H1 (cell line): ENCODE data around the gene C17orf50. TPM values are rescaled to one million over a fixed set of nuclear protein-coding genes. Genes with fewer than 3 reads are reported as not detected.

Experiments used
- CTCF ChIA-PET: fragments of 300-600 bp; sonication (Branson Sonifier 250); formaldehyde crosslinking; loops from one replicate; lab custom pipeline; 2021; ENCODE audit not compliant: partially characterized antibody; lab: Charles Lee
- POLR2A ChIA-PET: fragments of 300-600 bp; sonication (Branson Sonifier 250); formaldehyde crosslinking; loops from one replicate; lab custom pipeline; 2021; ENCODE audit warnings: inconsistent platforms; ENCODE audit not compliant: partially characterized antibody; lab: Charles Lee
- DNase-seq, 2 experiments: peaks; one replicate each; pipeline versions ENCODE4 v3.0.0 to v3.0.0-alpha.2; 2010 to 2022; ENCODE audit warnings: low spot score in 2 of 2, low read depth in 1 of 2, mixed read lengths in 1 of 2
- FAIRE-seq: peaks from 2 replicates; lab custom pipeline; 2011; peaks lifted over from hg19 to GRCh38; lab: Jason Lieb, UNC
- H2AFZ ChIP-seq: 2 replicates; pipeline ENCODE4 v1.8.1; 2012; ENCODE audit warnings: low read length, inconsistent platforms
- H2AK5ac ChIP-seq: 2 replicates; pipeline ENCODE4 v1.6.1; 2013; ENCODE audit warnings: low read depth, low read length
- H2BK120ac ChIP-seq: replicated peaks from 2 replicates; pipeline ENCODE3; 2013; ENCODE audit warnings: low read depth, low read length, inconsistent platforms
- H2BK12ac ChIP-seq: 2 replicates; pipeline ENCODE4 v1.6.1; 2013; ENCODE audit warnings: low read depth, low read length
- H2BK15ac ChIP-seq: 2 replicates; pipeline ENCODE4 v1.6.1; 2013; ENCODE audit warnings: low read length
- H2BK20ac ChIP-seq: 2 replicates; pipeline ENCODE4 v1.6.1; 2013; ENCODE audit warnings: low read length
- H2BK5ac ChIP-seq: 2 replicates; pipeline ENCODE4 v1.6.1; 2013; ENCODE audit warnings: low read depth, low read length
- H3K14ac ChIP-seq: 2 replicates; pipeline ENCODE4 v1.6.1; 2013; ENCODE audit warnings: inconsistent platforms; ENCODE audit not compliant: insufficient read length
- H3K18ac ChIP-seq: 2 replicates; pipeline ENCODE4 v1.6.1; 2013; ENCODE audit warnings: low read length; ENCODE audit errors: extremely low read depth
- H3K23ac ChIP-seq: 2 replicates; pipeline ENCODE4 v1.6.1; 2013; ENCODE audit warnings: inconsistent platforms; ENCODE audit not compliant: insufficient read length
- H3K23me2 ChIP-seq: 2 replicates; pipeline ENCODE4 v1.6.1; 2013; ENCODE audit warnings: low read depth, low read length
- H3K27ac ChIP-seq: 2 replicates; pipeline ENCODE4 v1.6.1; 2011; ENCODE audit warnings: low read depth, low read length, inconsistent platforms
- H3K27me3 ChIP-seq, 4 experiments: replicated peaks in 1 of 4; 1 replicate in 1 of 4; 2 replicates in 3 of 4; pipeline versions ENCODE4 v1.6.1 to v1.8.1; 2011 to 2013; ENCODE audit warnings: low read length in 3 of 4, mild to moderate bottlenecking in 3 of 4, inconsistent platforms in 2 of 4, mixed read lengths in 2 of 4, moderate library complexity in 1 of 4; ENCODE audit not compliant: control insufficient read depth in 3 of 4, insufficient read depth in 3 of 4; ENCODE audit errors: extremely low read depth in 1 of 4
- H3K36me3 ChIP-seq, 4 experiments: 2 replicates each; pipeline versions ENCODE4 v1.6.1 to v1.8.1; 2011 to 2013; ENCODE audit warnings: mild to moderate bottlenecking in 4 of 4, low read length in 3 of 4, moderate library complexity in 2 of 4, control low read depth in 1 of 4, inconsistent platforms in 1 of 4; ENCODE audit not compliant: insufficient read depth in 4 of 4, control insufficient read depth in 2 of 4
- H3K4ac ChIP-seq: replicated peaks from 2 replicates; pipeline ENCODE3; 2013; ENCODE audit warnings: low read length, low read depth, mixed read lengths, inconsistent platforms; ENCODE audit not compliant: insufficient read length
- H3K4me1 ChIP-seq, 4 experiments: replicated peaks in 1 of 4; 1 replicate in 1 of 4; 2 replicates in 3 of 4; pipeline versions ENCODE4 v1.6.1 to v1.8.1; 2011 to 2013; ENCODE audit warnings: low read length in 3 of 4, inconsistent platforms in 2 of 4, mixed read lengths in 1 of 4; ENCODE audit not compliant: insufficient read depth in 4 of 4, control insufficient read depth in 3 of 4
- H3K4me2 ChIP-seq, 2 experiments: 2 replicates each; pipeline versions ENCODE4 v1.6.1 to v1.8.1; 2011 to 2013; ENCODE audit warnings: low read depth in 2 of 2, low read length in 2 of 2, control low read depth in 1 of 2, inconsistent platforms in 1 of 2, mild to moderate bottlenecking in 1 of 2; ENCODE audit not compliant: insufficient read depth in 1 of 2
- H3K4me3 ChIP-seq, 4 experiments: fragments of 200-600, 300-600 bp in 1 of 4; sonication (generic), shearing (Covaris generic), sonication (Bioruptor Twin) in 1 of 4; 2 replicates each; pipeline versions ENCODE4 v1.5.1 to v1.8.1; 2011 to 2016; ENCODE audit warnings: low read length in 4 of 4, low read depth in 3 of 4, control low read depth in 2 of 4, inconsistent platforms in 2 of 4, mild to moderate bottlenecking in 2 of 4, mixed read lengths in 1 of 4, moderate library complexity in 1 of 4; ENCODE audit not compliant: insufficient read depth in 2 of 4; ENCODE audit errors: extremely low read depth in 1 of 4
- H3K56ac ChIP-seq: replicated peaks from 2 replicates; pipeline ENCODE3; 2013; ENCODE audit warnings: low read depth, mild to moderate bottlenecking, mixed read lengths, low read length, inconsistent platforms; ENCODE audit not compliant: insufficient read length
- H3K79me1 ChIP-seq: 2 replicates; pipeline ENCODE4 v1.6.1; 2013; ENCODE audit warnings: low read depth, low read length, control low read depth
- H3K79me2 ChIP-seq, 2 experiments: 2 replicates each; pipeline versions ENCODE4 v1.6.1 to v1.8.1; 2012 to 2013; ENCODE audit warnings: low read length in 2 of 2, mild to moderate bottlenecking in 2 of 2, inconsistent platforms in 1 of 2; ENCODE audit not compliant: insufficient read depth in 2 of 2, control insufficient read depth in 1 of 2
- H3K9ac ChIP-seq, 4 experiments: replicated peaks in 1 of 4; 1 replicate in 1 of 4; 2 replicates in 3 of 4; pipeline versions ENCODE4 v1.6.1 to v1.8.1; 2011 to 2013; ENCODE audit warnings: low read depth in 3 of 4, low read length in 3 of 4, control low read depth in 2 of 4, mild to moderate bottlenecking in 2 of 4, moderate library complexity in 2 of 4, inconsistent platforms in 1 of 4; ENCODE audit errors: extremely low read depth in 1 of 4
- H3K9me3 ChIP-seq, 2 experiments: 2 replicates each; pipeline versions ENCODE4 v1.6.1 to v1.8.1; 2012 to 2013; ENCODE audit warnings: mild to moderate bottlenecking in 2 of 2, moderate library complexity in 2 of 2, control low read depth in 1 of 2, inconsistent platforms in 1 of 2, low read depth in 1 of 2, low read length in 1 of 2, mixed read lengths in 1 of 2; ENCODE audit not compliant: insufficient read depth in 2 of 2
- H4K20me1 ChIP-seq, 2 experiments: replicated peaks in 1 of 2; 2 replicates each; pipeline versions ENCODE3 to v1.8.1; 2011 to 2013; ENCODE audit warnings: inconsistent platforms in 2 of 2, low read length in 2 of 2, mild to moderate bottlenecking in 1 of 2; ENCODE audit not compliant: insufficient read depth in 2 of 2, control insufficient read depth in 1 of 2
- H4K5ac ChIP-seq: 2 replicates; pipeline ENCODE4 v1.6.1; 2013; ENCODE audit warnings: low read length, low read depth, mixed read lengths, inconsistent platforms; ENCODE audit not compliant: insufficient read length
- H4K8ac ChIP-seq: 2 replicates; pipeline ENCODE4 v1.8.0; 2013; ENCODE audit warnings: mild to moderate bottlenecking, moderate library complexity, low read length, inconsistent platforms; ENCODE audit not compliant: insufficient read depth; ENCODE audit errors: extremely low read depth
- H4K91ac ChIP-seq: replicated peaks from 2 replicates; pipeline ENCODE3; 2013; ENCODE audit warnings: low read length, mixed read lengths, inconsistent platforms; ENCODE audit not compliant: insufficient read length
- BRCA1 ChIP-seq: IDR thresholded peaks from 2 replicates; pipeline ENCODE4 v1.6.1; 2012; ENCODE audit warnings: low read depth, low read length, improper control_type of control experiment
- CEBPB ChIP-seq: IDR thresholded peaks from 2 replicates; pipeline ENCODE4 v1.6.1; 2012; ENCODE audit warnings: low read depth, low read length
- CHD2 ChIP-seq: IDR thresholded peaks from 2 replicates; pipeline ENCODE4 v1.6.1; 2012; ENCODE audit warnings: low read length, improper control_type of control experiment
- CTBP2 ChIP-seq: IDR thresholded peaks from 2 replicates; pipeline ENCODE4 v1.7.0; 2011; ENCODE audit warnings: borderline replicate concordance, mild to moderate bottlenecking, moderate library complexity, mixed read lengths, low read length; ENCODE audit not compliant: insufficient read depth, insufficient read length
- FOSL1 ChIP-seq: IDR thresholded peaks from 2 replicates; pipeline ENCODE4 v1.6.1; 2011; ENCODE audit warnings: mild to moderate bottlenecking, low read depth, low read length, moderate library complexity; ENCODE audit not compliant: insufficient read depth
- GABPA ChIP-seq: IDR thresholded peaks from 2 replicates; pipeline ENCODE4 v1.6.1; 2011; ENCODE audit warnings: mild to moderate bottlenecking, low read length, moderate library complexity, borderline replicate concordance; ENCODE audit not compliant: insufficient read depth
- HDAC6 ChIP-seq: IDR thresholded peaks from one replicate; pipeline ENCODE4 v1.7.1; 2012; ENCODE audit warnings: low read depth, mild to moderate bottlenecking, inconsistent platforms, low read length, moderate library complexity
- JUND ChIP-seq: IDR thresholded peaks from 2 replicates; pipeline ENCODE4 v1.6.1; 2011; ENCODE audit warnings: mild to moderate bottlenecking, improper control_type of control experiment, low read length
- SP2 ChIP-seq: IDR thresholded peaks from 2 replicates; pipeline ENCODE4 v1.6.1; 2012; ENCODE audit warnings: mild to moderate bottlenecking, low read length, inconsistent platforms
- SP4 ChIP-seq: IDR thresholded peaks from 2 replicates; pipeline ENCODE4 v1.6.1; 2012; ENCODE audit warnings: low read length, inconsistent platforms
- SUZ12 ChIP-seq: fragments of 200-600 bp; sonication (generic); IDR thresholded peaks from 2 replicates; pipeline ENCODE4 v1.6.1; 2012; ENCODE audit warnings: mild to moderate bottlenecking, inconsistent platforms, low read length, moderate library complexity, mixed read lengths
- WGBS, 2 experiments: shearing (Covaris generic) in 1 of 2; methylation state at CpG; one replicate each; pipeline versions ENCODE4 v1.1.6 to v1.1.7; 2013 to 2015; ENCODE audit warnings: low lambda C conversion rate in 2 of 2, mixed read lengths in 2 of 2, inconsistent platforms in 1 of 2, low coverage in 1 of 2, missing lambda C conversion rate in 1 of 2; ENCODE audit not compliant: insufficient replicate concordance in 2 of 2, insufficient coverage in 1 of 2, insufficient read length in 1 of 2; ENCODE audit errors: extremely low coverage in 1 of 2, missing lambda C conversion rate in 1 of 2; 5-methylcytosine and 5-hydroxymethylcytosine counted together
- polyA plus RNA-seq, 7 experiments: library from polyadenylated mRNA; depleted of rRNA in 3 of 7; stranded (reverse) in 5 of 7; unstranded in 2 of 7; fragments of >200 nt in 5 of 7; fragments of 200-250 nt in 2 of 7; gene quantifications; 1 replicate in 5 of 7; 2 replicates in 1 of 7; 4 replicates in 1 of 7; pipeline versions ENCODE4 v1.2.1 to v1.2.3, GENCODE V29; 2011 to 2013; ENCODE audit warnings: missing spikeins in 2 of 7, mixed read lengths in 2 of 7
- total RNA-seq: library from RNA; stranded (reverse); fragmentation: NEBNext Ultra II Directional; extraction: Animal tissue kit (Norgen Biotek cat#: 25700); gene quantifications from 2 replicates; pipeline ENCODE4 v1.2.1, GENCODE V29; 2021

Gene C17orf50
- total and polyA plus RNA-seq, 2 of the 8 experiments (the other 6 are each of a cell fraction or from before 2014, with no cell fraction given), result 0.12 TPM; not detected in 1

- no peaks in the 10 kb centered on the region; a peak in 1 of 4 replicates for H3K9me3 ChIP-seq
- FAIRE-seq, result no peak
- H3K79me1 ChIP-seq, result no peaks in the 10 kb centered on the region
- no peaks in the 10 kb centered on the region for H3K36me3 ChIP-seq
- H3K27me3 ChIP-seq, result peaks cover 0 to 3% (median 2%) of the 10 kb centered on the region in 4 experiments; a peak in 3 of 7 replicates
- peaks cover 0 to 12% (median 7%) of the 10 kb centered on the region in 4 experiments; a peak in 5 of 7 replicates for H3K4me1 ChIP-seq
- no peak overlapping the region for H4K8ac ChIP-seq
- H3K14ac ChIP-seq, result no peak overlapping the region
- H3K79me2 ChIP-seq, result no peaks in the 10 kb centered on the region
- no peaks in the 10 kb centered on the region for H3K23me2 ChIP-seq
- H3K56ac ChIP-seq, result no peak overlapping the region
- no peak overlapping the region for H3K4me2 ChIP-seq
- H3K23ac ChIP-seq, result no peak overlapping the region
- no peak overlapping the region for H2AK5ac ChIP-seq
- no peak overlapping the region for H3K4ac ChIP-seq
- H4K20me1 ChIP-seq, result no peaks in the 10 kb centered on the region
- no peak for TF ChIP-seq JUND
- TF ChIP-seq SP4, result no peak
- no peak for TF ChIP-seq HDAC6
- no peak for TF ChIP-seq BRCA1
- TF ChIP-seq CTBP2, result no peak
- TF ChIP-seq SUZ12, result no peak
- TF ChIP-seq CHD2, result no peak
- no peak for TF ChIP-seq SP2
- no peak for TF ChIP-seq GABPA
- TF ChIP-seq FOSL1, result no peak
- no peak for TF ChIP-seq CEBPB
- TF ChIP-seq, all 59 proteins: peak for 0
- no peak for DNase-seq
- Histone ChIP-seq H3K27ac (no peak overlapping the region), H2BK15ac (no peak overlapping the region), H2BK20ac (no peak overlapping the region), H4K91ac (no peak overlapping the region), H2BK120ac (no peak overlapping the region), H3K9ac (no peak overlapping the region), H3K4me3 (no peak overlapping the region), H2AFZ (no peak overlapping the region), H2BK12ac (no peak overlapping the region), H3K18ac (no peak overlapping the region), H2BK5ac (no peak overlapping the region), H4K5ac (no peak overlapping the region)
- ChIA-PET CTCF (interaction anchor here (1.1 to 13.0 kb wide), 5 partner anchors 11 to 44 kb away, joined by 5 to 247 read pairs (median 83); partner anchors contain the start of genes GAS2L2 and MMP28), POLR2A (interaction anchor here (0.6 to 1.6 kb wide), 4 partner anchors 47 to 1598 kb away, joined by 3 to 7 read pairs (median 4); partner anchors contain the start of gene TAF15)
- 86% methylated on average over 5 of the region's 5 CpGs; no CpG with 5 or more reads in 1 of the 2 experiments for WGBS, 2 experiments
Observed at GRCh38 chr17:35761601-35762000, 914 bp downstream of the C17orf50 start.
